Stimulated activated CD4-positive, alpha-beta T cell treated with anti-CD3 and anti-CD28 coated beads, Interleukin-4, amount 100 ng/mL, for 48 hours (primary cell): ENCODE measurements around the gene TMOD3.

Experiments used
- DNase-seq, 2 donors: peaks; one replicate each; pipeline ENCODE4 v3.0.0-alpha.2; 2020; ENCODE audit warnings: low read depth in 2 of 2

The TMOD3 gene

DNA sequence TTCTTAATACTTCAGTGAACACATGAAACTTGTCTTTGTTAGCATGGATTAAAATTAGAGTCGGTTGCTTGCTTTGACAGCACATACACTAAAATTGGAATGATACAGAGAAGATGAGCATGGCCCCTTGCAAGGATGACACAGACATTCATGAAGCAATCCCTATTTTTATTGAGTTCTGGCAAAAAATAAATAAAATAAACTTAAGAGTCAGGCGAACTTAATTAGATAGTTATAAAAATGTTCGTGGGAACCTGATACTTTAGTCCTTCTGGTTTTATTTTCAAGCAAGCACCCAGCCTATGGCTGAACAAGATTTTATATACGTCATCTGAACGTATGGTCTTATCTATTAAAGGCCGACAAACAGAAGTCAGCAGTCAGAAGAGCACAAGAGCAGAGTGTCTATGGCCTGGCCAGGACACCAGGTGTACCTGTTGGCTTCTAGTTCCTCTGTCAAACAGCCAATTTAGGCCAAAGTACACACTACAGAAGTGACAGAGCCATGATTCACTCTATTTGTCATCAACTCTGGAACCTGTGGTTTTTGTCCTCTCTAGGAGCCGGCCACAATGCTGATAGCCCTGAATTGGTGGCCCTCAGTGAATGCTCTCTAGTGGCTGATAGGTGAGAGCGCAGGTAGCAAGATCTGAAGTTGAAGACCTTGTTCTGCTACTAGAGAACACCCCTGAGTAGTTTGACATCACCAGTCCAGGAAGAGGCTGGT, 77.8 kb downstream of the TMOD3 start:
- no peak for DNase-seq

DNA sequence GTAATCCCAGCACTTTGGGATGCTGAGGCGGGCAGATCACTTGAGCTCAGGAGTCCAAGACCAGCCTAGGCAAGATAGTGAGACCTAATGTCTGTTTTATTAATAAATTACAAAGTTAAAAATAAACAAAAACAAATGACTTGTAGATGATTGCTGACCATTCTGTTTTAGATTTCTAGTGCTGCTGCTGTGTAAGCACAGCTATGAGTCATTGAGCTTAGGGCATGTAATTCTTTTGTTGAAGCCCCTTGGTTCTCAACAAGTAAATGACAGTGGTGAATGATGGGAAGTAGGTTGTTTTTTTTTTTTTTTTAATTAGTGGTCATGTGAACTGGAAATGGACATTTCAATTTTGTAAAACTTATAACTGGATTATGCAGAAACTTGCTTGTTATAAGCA, 78.9 kb downstream of the TMOD3 start:
- DNase-seq: no peak

DNA sequence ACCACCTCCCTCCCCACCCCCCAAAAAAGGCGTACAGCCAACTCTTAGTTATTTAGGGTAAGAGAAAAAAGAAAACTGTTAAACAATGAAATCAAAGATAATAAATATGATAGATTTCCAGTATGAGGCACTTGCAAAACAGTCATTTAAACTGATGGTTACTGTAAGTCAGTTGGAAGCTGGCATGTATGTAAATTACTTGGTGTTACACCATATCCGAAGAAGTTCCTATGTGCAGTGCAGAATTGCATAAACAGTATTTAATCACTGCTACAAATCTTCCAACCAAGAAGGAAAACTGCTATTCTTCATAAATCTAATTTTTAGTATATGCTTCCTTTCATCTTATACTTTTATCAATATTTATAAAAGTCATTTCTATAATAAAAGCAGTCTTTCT, 80.1 kb downstream of the TMOD3 start:
- no peak for DNase-seq

DNA sequence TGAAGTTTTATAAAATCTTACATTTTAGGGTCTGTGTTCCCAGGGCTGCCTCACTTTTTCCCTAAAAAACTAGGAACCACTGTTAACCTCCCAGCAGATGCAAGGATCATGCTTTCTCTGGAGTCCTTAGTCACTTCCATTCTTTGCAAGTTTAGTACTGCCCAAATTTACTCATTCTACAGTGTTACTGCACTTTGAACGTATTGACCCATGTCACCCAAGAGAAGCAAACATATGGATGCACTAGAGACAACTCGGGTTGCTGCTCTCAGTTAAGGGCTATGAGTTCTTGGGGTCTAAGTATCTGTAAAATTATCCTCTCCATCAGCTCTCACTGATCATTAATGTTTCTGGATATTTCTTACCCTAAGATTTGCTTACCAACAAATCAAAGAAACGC, 83.1 kb downstream of the TMOD3 start:
- DNase-seq: no peak

DNA sequence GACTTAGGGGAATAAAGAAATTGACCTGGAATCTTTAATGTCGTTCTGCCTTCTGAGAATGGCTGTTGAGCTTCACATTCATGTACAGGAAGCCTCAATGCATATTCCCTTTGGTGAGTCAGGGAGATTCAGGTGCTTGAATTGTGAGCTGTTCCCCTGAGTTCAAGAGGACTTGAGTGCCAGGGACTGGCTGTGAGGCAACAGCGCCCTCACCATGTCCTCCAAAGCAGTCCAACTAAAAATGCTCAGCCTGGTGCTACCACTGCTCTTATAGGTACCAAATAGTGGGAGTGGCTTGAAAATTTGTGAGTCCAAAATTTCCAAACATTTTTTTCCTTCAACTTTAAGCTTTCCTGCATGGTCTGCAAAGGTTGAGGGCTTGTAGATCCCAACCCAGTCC, 88.0 kb downstream of the TMOD3 start:
- no peak for DNase-seq

DNA sequence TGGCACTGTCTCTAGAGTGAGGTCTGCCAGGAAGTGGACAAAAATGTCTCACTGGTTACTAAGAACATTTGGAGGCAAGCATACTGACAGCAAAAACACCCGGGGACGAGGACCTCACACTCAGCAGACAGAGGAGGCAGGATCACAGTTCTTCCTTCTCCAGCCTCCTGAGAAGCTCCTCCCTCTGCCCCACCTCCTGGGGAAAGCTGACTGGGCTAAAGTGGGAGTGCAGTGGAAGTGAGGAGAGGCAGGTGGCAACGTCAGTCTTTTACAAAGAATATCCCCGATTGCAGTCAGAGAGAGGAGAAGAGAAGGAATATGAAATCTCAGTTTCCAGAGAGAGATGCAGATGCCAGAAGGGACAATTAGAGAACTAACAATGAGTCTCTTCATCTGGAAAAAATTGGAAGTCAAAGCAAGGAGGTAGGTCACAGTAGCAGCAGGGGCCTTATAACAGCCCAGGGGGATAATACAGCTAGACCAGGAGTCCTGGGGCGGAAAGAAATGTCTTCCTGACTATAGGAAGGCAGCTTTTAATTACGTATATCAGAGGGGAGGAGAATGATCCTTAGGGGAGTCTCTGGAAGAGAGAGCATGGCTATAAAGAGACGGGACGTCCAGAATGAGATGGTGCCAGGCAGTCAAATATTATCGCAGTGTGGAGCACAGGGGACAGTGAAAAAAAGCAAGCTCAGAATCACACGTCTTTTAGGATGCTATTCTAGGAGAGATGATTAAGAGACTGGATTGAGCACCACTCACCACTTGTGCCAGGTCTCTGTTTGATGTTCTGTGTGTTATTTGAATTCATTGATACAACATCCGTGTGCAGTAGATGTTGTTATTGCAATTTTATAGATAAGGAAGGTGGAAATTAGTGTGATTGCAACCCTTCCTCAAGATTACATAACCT, 95.0 kb downstream of the TMOD3 start:
- no peak for DNase-seq

DNA sequence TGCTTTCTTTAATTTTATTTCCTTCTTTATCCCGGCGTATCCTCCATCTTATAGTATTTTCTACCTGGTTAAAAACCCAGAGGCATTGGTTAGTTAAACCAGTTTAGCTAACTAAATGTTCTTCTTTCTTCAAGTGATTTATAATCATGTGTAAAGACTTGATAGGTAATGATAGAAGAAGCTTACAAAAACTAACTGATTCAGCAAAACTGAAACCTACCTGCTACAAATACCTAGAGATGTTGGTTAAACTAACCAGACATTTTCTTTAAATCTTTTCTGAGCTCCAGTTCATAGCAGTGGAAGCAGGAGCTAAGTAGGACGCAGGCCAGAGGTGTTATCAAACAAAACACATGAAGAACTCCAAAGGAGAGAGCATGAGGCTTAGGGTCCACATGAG, 97.4 kb downstream of the TMOD3 start:
- DNase-seq: no peak

DNA sequence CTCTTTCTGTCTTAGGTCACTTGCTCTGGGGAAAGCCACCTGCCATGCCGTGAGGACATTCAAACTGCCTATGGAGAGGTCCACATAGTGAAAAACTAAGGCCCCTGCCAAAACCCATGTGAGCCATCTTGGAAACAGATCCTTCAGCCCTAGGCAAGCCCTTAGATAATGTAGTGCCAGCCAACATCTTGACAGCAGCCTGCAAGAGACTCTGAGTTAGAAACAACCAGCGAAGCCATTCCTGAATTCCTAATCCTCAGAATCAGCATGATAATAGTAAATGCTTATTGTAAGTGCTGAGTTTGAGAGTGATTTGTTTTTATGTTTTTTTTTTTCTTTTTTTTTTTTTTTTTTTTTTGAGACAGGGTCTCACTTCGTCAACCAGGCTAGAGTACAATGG, 101.6 kb downstream of the TMOD3 start:
- no peak for DNase-seq

DNA sequence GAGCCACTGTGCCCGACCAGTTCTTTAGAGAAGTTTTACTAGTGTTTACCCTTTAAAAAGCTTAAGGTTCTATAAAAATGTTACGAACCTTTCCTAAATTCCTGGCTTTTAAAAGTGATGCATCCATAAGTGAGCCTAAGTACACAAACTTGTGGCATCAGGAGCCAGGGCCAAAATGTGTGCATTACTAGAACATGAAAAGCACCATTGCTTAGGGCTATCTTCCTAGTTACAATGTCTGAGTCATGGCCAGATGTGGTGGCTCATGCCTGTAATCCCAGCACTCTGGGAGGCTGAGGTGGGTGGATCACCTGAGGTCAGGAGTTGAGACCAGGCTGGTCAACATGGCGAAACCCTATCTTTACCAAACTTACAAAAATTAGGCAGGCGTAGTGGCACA, 102.2 kb downstream of the TMOD3 start:
- DNase-seq: no peak

DNA sequence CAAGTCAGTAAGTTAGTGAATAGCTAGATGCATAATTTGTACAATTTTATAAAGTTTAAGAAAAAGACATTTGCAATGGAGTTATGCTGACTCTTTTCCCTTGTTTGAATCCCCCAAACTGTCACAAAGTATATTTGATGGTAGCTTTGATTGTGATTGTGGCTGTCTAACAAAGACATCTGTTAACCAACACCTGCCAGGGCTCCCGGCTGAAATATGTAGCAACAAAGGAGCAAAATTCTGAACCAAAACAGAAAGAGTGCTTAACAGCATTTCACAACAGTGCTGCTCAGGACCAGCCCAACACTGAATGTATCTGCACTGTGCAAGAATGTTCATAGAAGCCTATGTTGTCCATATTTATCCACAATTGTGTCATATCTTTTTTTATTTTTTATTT, 102.7 kb downstream of the TMOD3 start:
- DNase-seq: no peak

DNA sequence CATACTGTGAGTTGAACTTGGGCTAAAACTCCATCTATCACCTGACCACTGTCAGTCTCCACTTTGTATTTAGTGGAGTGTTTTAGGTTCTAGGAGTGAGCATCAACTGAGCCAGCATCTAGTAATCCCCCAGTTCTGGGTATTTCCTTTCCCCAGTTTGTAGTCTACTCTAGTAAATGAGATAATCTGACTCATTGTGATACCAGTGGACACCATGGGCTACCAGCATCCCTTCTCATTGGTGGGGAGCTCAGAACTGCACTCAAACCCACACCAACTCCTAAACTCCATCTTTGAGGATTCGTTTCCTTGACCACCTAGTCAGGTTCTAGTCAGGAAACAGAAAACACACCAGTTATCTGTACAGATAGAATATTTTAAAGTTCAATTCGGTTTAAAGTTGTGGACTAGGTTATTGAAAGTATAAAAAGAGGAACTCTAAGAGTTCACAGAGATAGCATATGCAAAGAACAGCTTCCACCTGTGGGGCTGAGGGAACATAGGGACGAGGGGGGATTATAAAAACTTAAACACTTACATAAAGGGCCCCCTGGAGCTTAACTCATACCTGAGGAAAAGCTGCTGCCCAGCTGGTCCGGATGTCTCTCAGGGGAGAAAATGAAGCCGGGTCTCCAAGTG, 106.1 kb downstream of the TMOD3 start:
- DNase-seq: no peak

DNA sequence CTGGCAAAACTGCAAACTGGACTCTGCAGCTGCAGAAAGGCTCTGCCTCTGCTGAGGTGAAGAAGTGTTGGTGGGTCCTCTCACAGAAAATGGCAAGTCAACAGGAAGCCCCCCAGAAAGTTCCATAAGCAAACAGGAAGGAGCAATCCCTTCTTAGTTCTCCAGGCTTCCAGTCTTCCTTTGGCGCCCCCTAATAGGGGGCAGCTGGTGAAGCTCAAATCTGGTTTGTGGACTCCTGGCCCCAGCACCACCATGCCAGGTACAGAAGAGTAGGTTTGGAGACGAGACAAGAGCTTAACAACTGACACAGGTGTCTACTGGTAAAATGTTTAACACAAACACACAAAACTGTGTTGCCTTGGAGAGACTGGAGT, 106.6 kb downstream of the TMOD3 start:
- DNase-seq: no peak

DNA sequence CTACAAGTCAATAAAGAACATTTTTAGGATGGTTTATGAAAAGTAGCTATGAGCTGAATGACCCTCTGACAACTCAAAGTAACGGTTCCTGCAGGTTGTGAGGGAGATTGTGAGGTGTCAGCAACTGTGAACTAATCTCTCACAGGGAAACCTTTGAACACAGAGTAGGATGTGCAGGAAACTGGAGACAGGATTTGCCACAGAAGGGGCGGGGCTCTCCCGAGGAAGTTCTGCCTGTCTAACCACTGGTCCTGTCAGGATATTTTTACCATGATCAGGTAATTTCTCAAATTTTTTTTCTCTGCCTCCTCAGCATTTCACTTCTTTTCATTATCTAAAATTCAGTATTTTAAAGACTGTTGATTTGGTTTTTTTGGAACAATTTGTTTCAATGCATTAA, 108.8 kb downstream of the TMOD3 start:
- no peak for DNase-seq

DNA sequence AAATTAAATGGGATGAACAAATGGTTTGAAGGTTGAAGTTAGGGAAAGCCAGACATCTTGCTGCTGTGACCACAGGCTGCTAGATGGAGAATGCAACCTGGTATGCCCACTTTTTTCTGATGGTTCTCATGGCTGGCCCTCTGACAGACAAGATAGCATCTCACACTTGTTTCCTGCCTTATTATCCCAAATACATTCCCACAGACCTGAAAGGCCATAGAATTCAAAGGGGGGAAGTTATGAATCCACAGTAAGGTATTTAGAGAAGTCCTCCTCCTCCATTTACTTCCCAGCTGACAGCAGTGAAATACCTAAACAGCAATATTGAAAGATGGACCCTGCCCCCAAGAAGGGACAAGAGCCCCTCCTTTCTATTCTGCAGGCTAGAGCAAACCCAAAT, 109.8 kb downstream of the TMOD3 start:
- no peak for DNase-seq

DNA sequence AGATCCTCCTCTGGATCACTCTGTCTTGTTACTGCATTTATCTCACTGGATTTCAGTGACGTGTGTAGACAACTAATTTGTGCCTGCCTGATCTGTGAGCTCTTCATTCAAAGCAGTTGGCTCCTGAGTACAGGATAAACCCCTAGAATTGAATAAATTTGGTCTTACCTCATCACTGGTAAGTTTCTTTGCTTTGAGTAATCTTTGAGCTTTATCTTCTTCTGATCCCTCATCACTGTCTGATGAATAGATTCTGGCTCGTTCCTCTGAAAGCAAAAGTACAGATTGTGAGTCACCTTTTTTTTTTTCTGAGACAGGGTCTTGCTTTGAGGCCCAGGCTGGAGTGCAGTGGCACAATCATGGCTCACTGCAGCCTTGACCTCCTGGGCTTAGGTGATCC, 117.7 kb downstream of the TMOD3 start:
- no peak for DNase-seq

DNA sequence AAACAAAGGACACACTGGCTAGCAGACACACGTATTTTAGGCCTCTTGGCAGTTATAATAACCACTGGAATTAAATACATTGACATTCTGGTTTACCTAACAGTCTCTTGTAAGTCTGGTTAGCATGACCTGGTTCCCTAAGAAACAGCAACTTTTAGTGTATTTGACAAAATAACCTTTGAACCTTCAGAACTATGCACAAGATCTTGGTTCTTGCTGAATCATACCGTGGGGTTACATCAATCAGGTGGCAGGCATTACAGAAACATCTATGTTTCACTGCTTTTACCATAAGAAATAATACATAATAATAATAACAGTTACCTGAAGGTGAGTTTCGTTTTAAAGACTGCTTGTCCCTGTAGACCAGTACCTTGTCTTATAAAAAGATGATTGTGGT, 123.4 kb downstream of the TMOD3 start:
- no peak for DNase-seq

DNA sequence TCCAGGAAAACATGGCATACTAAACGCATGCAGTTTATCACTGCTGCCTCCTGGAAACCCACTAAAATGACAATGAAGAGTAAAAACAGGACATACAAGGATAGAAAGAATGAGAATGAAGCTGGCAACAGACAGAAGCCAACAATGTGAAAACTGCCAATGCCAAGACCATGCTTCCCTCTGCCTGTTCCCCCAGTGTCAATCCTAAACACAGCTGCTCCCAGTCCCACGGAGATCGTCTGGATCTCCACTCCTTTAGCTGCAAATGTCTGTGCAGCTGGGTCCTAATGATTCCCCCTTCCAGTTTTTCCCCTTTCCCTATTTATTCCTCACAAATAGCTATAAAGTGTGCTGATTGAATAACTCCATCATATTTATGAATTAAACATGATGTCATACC, 126.1 kb downstream of the TMOD3 start:
- DNase-seq: no peak
